GM21723 (cell line): ENCODE measurements around the gene TMEM143.
"Not testable (repeated sequence)": the region's sequence is repeated elsewhere in the genome, so short reads cannot be mapped to it uniquely, and the experiment has no call there.

Experiments used
- ATAC-seq: cut with Tn5 transposase; IDR thresholded peaks from one replicate; pipeline ENCODE4 v1.9.1; 2021; ENCODE audit warnings: mild to moderate bottlenecking, moderate library complexity; ENCODE audit not compliant: unreplicated experiment

Gene TMEM143

GRCh38 chr19:48332351-48332661, 31.4 kb downstream of the TMEM143 start:
- no peak for ATAC-seq

DNA sequence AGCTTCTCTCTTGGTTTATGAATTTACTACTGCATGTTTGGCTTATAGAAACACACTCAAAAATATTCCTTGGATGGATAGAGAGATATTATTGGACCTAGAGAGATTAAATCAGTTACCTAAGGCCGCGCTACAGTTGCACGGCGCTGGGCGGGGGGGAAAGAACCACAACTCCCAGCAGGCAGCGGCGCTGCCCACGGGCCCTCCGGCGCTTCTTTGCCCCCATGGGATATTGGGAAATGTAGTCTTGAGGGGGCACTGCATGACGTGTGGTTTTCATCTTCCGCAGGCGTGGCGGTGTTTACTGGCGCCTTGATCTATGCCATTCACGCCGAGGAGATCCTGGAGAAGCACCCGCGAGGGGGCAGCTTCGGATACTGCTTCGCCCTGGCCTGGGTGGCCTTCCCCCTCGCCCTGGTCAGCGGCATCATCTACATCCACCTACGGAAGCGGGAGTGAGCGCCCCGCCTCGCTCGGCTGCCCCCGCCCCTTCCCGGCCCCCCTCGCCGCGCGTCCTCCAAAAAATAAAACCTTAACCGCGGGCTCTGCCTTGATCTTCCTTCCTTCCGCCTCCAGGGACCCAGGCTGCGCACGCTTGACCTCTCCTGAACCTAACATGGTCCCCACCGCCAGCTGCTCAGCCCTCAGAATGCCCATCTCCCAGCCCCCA, 33.6 kb downstream of the TMEM143 start:
- peak; percentile 33 for ATAC-seq

- no peak for ATAC-seq
Measured at GRCh38 chr19:48329167-48329891, 34.4 kb downstream of the TMEM143 start.

GRCh38 chr19:48325265-48325910, 38.4 kb downstream of the TMEM143 start, which contains the start of gene EMP3:
Gene EMP3 (plus strand): TSS chr19:48325552. CDS start chr19:48326845, 1,293 bp downstream.
- no peak for ATAC-seq

DNA sequence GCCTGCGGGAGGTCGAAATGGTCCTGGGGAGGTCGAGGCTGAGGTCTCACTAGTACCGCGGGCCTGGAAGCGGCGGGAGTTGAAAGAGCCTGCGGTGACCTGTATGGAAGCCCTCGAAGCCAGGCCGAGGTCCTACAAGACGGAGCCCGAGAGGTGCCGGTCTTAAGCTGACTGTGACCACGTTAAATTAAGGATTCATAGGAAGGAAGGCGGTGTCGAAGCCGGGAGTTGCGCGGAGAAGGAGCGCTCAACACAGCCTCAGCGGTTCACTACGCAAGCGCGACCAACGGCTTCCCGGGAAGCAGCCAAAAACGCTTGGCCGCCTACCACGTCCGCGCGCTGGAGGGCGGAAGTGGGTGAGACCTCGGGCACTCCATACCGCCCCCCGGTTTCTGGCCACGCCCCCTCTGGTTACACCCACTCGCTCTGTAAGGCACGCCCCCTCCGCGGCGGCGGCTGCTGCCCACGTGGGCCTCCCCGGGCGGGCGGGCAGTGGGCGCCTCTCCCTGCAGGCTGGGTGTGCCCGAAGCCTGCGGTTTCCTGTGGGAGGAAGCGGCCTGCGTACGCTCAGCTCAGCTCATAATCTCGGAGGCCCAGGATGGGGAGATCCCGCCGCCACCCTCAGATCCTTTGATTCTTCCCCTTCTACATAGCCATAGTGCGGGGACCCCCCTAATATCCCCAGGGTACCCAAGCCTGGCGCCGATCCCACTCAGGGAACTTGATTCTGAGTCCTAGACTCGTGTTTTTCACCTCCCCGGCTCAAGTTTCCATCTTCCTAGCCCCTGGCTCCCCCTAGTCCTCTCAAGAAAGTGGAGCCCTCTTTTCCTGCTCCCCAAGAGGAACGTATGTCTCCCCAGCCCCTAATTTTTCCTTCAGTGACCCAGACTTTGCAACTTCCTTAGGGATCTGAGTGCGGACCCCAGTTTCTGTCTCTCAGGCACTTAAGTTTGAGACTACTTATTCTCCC, 41.8 kb downstream of the TMEM143 start:
- ATAC-seq, result peak; percentile 59

DNA sequence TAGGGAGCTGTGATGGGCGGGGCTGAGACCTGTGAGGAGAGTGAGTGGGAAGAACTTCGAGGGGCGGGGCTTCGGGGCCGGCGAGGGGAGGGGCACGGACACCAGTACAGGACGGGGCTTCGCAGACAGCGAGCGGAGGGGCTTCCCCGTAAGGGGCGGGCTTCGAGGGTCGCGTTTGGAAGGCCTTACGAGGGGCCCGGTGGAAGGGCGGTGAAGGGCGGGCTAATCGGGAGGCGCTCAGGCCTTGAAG, 42.4 kb downstream of the TMEM143 start:
- ATAC-seq, result no peak

DNA sequence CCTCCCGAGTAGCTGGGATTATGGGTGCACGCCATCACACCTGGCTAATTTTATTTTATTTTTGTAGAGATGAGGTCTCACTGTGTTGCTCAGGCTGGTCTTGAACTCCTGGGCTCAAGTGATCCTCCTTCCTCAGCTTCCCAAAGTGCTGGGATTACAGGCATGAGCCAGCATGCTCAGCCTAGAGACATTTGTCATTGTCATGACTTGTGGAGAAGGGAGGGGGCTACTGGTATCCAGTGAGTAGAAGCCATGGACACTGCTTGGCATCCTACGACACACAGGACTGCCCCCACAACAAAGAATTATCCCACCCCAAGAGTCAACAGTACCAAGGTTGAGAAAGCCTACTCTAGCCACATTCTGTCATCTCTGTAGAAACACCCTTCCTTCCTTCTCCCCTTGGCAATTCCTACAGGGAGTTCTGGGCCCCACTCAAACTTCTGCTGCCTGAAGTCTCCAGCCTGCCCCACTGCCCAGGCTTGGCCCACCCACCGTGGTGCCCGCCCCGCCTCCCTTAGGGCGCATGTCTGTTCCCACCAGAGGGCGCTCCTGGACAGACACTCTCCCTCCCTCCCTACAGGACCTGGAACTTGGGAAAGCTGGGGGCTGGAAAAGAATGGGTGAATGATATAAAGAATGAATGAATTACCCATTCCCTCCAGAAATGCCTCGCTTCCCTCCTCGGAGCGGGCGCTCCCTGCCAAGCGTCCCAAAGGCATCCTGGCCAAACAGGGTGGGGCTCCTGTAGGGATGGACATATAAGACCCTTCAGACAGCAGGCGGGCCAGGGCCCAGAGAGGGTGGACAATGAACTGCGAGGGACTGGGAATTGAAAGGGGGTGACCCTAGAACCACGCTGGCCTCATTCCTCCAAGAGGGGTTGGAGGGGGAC, 43.8 kb downstream of the TMEM143 start:
- no peak for ATAC-seq

GRCh38 chr19:48318286-48318987, 45.3 kb downstream of the TMEM143 start:
- no peak for ATAC-seq

DNA sequence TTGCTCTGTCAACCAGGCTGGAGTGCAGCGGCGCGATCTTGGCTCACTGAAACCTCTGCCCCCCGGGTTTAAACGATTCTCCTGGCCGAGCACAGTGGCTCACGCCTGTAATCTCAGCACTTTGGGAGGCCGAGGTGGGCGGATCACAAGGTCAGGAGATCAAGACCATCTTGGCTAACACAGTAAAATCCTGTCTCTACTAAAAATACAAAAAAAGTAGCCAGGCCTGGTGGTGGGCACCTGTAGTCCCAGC, 46.1 kb downstream of the TMEM143 start:
- ATAC-seq, result not testable (repeated sequence)

GRCh38 chr19:48315712-48316111, 48.0 kb downstream of the TMEM143 start:
- no peak for ATAC-seq

- ATAC-seq, result no peak
Measured at GRCh38 chr19:48311384-48311783, 52.4 kb downstream of the TMEM143 start.

DNA sequence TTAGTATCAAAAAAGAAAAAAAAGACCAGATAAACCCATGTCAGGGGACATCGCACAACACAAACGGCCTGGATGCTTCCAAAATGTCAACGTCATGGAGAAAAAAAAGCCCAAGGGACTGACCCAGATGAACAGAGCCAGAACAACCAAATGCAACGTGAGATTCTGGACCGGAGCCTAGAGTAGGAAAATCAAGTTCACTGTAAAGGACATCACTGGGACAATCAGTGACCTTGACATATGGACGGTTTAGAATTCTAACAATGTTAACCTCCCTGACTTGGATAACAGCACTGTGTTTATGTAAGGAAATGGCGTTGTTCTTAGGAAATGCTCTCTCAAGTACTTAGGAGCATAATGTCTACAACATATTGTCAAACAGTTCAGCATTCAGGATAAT, 53.5 kb downstream of the TMEM143 start:
- ATAC-seq, result no peak

DNA sequence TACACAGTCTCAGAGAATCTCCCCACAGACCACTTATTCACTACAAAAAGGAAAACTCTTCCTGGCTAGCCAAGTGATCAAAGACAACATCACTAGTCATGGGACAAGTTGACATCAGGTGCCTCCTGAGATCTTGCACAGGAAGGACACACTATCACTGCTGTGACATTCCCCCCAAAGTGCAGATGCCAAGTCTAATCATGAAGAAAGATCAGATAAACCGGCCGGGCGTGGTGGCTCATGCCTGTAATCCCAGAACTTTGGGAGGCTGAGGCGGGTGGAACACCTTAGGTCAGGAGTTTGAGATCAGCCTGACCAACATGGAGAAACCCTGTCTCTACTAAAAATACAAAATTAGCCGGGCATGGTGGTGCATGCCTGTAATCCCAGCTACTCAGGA, 54.0 kb downstream of the TMEM143 start:
- ATAC-seq, result not testable (repeated sequence)

DNA sequence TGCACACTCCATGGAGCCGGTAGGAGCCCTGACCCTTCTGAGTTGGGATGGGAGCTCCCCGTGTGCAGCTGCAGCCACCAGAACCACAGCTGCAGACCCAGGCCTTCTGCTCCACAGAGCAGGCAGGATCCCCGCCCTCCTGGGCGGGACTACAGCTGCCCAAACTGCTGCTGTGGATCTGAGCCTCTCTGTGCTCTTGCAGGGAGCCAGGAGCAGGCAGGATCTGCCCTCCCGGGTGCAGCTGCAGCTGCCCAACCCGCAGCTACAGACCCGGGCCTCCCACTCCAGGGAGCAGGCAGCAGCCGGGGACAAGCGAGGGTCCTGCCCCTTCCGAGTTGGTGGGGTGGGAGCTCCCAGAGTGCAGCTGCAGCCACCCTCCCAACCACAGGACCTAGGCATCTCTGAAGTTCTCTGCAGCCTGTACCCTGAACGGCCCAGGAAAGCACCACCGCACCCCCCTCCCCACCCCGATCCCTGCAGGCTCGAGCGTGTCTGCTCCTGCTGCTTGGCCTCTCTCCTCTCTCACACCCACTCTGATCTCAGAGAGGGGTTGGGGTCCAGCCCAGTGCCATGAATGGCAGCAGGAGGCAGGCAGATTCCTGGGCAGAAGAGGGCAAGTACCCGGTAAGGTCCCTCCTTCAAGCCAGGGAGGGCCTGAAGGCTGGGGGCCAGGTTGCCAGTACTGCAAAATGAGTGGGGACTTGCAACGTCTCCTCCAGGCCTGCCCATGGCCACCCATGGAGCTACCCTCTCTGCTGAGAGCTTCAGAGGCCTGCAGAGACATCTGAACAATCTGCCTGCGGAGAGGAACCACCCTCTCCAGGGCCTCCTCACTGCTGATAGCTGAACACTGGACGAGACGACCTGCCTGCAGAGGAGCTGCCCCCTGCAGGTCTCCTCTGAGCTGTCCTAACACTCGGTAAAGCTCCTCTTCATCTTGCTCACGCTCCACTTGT, 54.8 kb downstream of the TMEM143 start:
- ATAC-seq, result no peak

DNA sequence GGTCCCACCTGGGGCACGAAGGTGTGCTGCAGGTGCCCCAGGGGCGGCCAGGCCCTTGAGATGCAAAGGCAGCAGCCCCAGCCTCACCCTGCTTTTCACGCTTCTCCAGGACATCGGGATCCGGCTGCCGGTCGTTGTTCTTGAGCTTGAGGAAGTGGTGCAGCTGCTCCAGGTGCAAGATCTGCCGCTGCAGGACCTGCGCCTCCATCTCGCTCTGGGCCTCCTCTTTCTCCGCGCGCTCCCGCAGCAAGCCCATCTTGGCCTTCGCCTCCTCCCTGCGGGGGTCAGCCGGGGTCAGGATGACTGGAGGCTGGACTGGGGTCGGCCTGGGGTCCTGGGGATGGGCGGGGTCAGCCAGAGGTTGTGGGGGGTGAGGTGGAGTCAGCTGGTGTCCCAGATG, 59.9 kb downstream of the TMEM143 start:
- ATAC-seq, result no peak

DNA sequence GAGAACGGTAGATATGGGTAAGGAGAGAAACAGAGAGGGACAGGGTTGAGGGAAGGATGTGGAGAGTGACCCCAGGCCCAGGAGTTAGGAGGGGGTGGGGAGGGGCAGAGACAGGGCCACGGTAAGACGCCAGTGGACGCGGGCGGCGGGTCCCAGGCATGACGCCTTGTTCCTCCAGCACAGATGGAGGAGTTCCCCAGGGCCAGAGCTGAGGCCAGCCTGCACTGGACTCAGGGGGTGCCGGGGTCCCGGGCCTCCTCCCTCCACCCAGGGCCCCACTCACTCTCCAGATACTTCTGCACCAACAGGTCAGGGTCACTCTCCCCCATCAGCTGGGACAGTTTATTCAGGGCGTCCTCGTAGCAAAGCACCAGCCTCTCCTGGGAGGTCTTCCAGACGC, 60.4 kb downstream of the TMEM143 start:
- no peak for ATAC-seq

- no peak for ATAC-seq
Measured at GRCh38 chr19:48302600-48302959, 61.2 kb downstream of the TMEM143 start.

GRCh38 chr19:48301886-48302599, 61.7 kb downstream of the TMEM143 start:
- ATAC-seq, result no peak
